ENCODE data around the gene MEP1B. TPM values are rescaled to one million over a fixed set of nuclear protein-coding genes. Genes with fewer than 3 reads are reported as not detected.

The MEP1B gene
- total RNA-seq, 4 donors from 2014 or later: 0.23 TPM; not detected in 3

DNA sequence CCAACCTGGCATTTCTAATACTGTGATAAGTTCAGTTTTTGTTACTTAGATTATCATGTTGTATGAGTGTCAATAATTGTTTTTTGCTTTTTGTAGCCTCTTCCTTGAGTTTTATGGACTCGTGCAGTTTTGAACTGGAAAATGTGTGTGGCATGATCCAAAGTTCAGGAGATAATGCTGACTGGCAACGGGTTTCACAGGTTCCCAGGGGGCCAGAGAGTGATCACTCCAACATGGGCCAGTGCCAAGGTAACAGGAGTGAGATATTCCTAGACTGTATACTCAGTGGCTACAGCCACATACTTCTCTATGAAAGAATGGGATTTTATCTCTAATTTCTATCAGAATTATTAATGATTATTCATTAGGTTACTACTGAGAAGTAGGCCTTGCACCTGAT lies 18.2 kb downstream of the MEP1B start:
- H3K27ac ChIP-seq (replicated peaks in 1 of 4): no peak overlapping the region
- no peaks in the 10 kb centered on the region for H3K27me3 ChIP-seq
- no peaks in the 10 kb centered on the region for H3K4me1 ChIP-seq
- 61% methylated on average over 2 of the region's 2 CpGs for WGBS
- H3K9me3 ChIP-seq: no peaks in the 10 kb centered on the region
- DNase-seq (ENCODE audit: extremely low spot score): no peak
- no peak overlapping the region for H3K4me3 ChIP-seq
- intact Hi-C loops (cut with DNase I): no loop called here
- H3K36me3 ChIP-seq: no peaks in the 10 kb centered on the region
- TF ChIP-seq, protein P1, sequence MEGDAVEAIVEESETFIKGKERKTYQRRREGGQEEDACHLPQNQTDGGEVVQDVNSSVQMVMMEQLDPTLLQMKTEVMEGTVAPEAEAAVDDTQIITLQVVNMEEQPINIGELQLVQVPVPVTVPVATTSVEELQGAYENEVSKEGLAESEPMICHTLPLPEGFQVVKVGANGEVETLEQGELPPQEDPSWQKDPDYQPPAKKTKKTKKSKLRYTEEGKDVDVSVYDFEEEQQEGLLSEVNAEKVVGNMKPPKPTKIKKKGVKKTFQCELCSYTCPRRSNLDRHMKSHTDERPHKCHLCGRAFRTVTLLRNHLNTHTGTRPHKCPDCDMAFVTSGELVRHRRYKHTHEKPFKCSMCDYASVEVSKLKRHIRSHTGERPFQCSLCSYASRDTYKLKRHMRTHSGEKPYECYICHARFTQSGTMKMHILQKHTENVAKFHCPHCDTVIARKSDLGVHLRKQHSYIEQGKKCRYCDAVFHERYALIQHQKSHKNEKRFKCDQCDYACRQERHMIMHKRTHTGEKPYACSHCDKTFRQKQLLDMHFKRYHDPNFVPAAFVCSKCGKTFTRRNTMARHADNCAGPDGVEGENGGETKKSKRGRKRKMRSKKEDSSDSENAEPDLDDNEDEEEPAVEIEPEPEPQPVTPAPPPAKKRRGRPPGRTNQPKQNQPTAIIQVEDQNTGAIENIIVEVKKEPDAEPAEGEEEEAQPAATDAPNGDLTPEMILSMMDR (IDR thresholded peaks at IDR 0.05): no peak
- TF ChIP-seq EP300 (IDR thresholded peaks at IDR 0.05): no peak
- no peak for TF ChIP-seq POLR2AphosphoS5 (IDR thresholded peaks at IDR 0.05)
- no peak for TF ChIP-seq POLR2A (IDR thresholded peaks at IDR 0.05; ENCODE audit: low read depth)

DNA sequence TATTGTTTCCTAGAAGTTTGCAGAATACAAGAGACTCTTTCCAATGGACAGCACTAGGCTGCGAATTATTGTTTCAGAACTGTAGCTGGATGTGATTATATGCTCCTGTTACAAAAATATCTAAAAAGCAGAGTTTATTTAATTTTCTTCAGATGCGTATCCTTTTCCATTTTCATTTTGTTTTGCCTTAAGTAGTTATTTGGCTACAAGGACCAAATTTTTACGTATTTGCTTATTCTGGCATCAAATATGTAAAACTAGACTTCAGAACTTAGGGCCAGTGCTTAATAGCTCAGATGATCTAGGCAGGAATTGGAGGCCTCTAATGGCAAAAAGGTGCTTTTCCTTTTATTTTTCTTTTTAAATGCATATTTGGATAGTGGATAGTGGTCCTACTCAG lies 18.7 kb downstream of the MEP1B start:
- Histone ChIP-seq H3K36me3 (no peaks in the 10 kb centered on the region), H3K9me3 (no peaks in the 10 kb centered on the region), H3K27ac (replicated peaks in 1 of 4) (no peak overlapping the region), H3K27me3 (no peaks in the 10 kb centered on the region), H3K4me3 (no peak overlapping the region), H3K4me1 (no peaks in the 10 kb centered on the region)
- intact Hi-C loops (cut with DNase I): no loop called here
- 84% methylated on average over 3 of the region's 3 CpGs for WGBS
- no peak for DNase-seq (ENCODE audit: extremely low spot score)
- no peak for TF ChIP-seq EP300 (IDR thresholded peaks at IDR 0.05)
- TF ChIP-seq, protein P1 (IDR thresholded peaks at IDR 0.05): no peak
- TF ChIP-seq POLR2AphosphoS5 (IDR thresholded peaks at IDR 0.05): no peak
- TF ChIP-seq POLR2A (IDR thresholded peaks at IDR 0.05; ENCODE audit: low read depth): no peak

DNA sequence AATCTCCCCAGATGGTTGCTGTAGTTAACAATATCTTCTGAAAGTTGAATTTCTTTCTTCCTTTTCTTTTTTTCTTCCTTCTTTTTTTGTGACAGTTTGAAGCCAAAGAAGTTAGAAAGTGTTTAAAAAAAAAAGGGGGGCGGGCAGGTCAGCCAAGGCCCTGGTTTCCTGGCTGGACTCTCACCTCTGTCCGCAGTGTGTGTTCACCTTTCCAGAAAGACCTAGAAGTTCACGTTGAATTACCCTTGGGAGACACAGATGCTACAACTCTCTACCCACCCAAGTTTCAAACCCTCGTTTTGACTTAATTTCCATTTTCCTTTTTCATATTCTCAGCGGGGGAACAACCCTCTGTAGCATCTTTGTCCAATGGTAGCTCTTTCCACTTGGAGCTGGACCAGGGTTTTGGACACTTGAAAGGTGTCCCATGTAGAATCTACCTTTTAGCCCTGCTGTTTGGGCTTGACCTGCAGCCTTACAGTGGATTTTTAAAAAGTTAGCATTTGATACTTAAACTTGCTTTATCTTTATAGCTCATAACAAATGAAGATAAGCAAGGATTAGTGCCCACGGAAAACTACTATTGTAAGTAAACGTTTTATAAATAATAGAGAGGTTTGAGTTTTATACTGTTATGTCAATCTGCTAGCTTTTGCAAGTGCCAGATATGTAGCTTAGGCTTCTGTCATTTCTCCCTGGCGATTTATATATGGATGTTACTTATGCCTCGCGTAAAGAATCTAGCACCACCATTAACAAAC lies 20.0 kb downstream of the MEP1B start:
- H3K36me3 ChIP-seq: no peaks in the 10 kb centered on the region
- no peaks in the 10 kb centered on the region for H3K9me3 ChIP-seq
- no peaks in the 10 kb centered on the region for H3K27me3 ChIP-seq
- no peak overlapping the region for H3K27ac ChIP-seq (replicated peaks in 1 of 4)
- H3K4me3 ChIP-seq: no peak overlapping the region
- intact Hi-C loops (cut with DNase I): no loop called here
- H3K4me1 ChIP-seq: no peaks in the 10 kb centered on the region
- TF ChIP-seq, protein P1 (IDR thresholded peaks at IDR 0.05): no peak
- no peak for TF ChIP-seq POLR2AphosphoS5 (IDR thresholded peaks at IDR 0.05)
- TF ChIP-seq EP300 (IDR thresholded peaks at IDR 0.05): no peak
- TF ChIP-seq POLR2A (IDR thresholded peaks at IDR 0.05; ENCODE audit: low read depth): no peak
- WGBS: 88% methylated on average over 10 of the region's 10 CpGs
- DNase-seq (ENCODE audit: extremely low spot score): no peak

DNA sequence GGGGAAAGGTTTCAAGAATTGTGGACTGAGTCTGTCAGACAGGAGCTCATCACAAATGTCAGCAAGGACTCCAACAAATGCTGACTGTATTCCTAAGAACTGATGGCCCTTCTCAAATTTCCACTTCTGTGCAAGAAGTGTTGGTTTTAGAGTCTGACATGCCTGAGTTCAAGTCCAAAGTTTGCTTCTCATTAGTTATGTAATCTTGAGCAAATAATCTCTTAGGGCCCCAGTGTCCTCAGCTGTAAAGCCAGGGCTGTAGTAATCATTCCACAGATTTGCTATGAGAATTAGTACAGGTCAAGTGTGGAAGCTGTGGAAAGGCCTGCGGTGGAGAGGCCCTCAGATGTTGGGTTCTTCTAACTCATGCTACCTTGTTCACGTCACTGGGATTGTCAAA lies 23.9 kb downstream of the MEP1B start:
- no peaks in the 10 kb centered on the region for H3K27me3 ChIP-seq
- no peak overlapping the region for H3K4me3 ChIP-seq
- no peak for DNase-seq (ENCODE audit: extremely low spot score)
- no peaks in the 10 kb centered on the region for H3K4me1 ChIP-seq
- no peaks in the 10 kb centered on the region for H3K36me3 ChIP-seq
- no peak overlapping the region for H3K27ac ChIP-seq (replicated peaks in 1 of 4)
- no peaks in the 10 kb centered on the region for H3K9me3 ChIP-seq
- intact Hi-C loops (cut with DNase I): no loop called here
- WGBS: 92% methylated on average over 2 of the region's 2 CpGs
- TF ChIP-seq POLR2AphosphoS5 (IDR thresholded peaks at IDR 0.05) (no peak), POLR2A (IDR thresholded peaks at IDR 0.05; ENCODE audit: low read depth) (no peak), EP300 (IDR thresholded peaks at IDR 0.05) (no peak)
- TF ChIP-seq, protein P1 (IDR thresholded peaks at IDR 0.05): no peak

DNA sequence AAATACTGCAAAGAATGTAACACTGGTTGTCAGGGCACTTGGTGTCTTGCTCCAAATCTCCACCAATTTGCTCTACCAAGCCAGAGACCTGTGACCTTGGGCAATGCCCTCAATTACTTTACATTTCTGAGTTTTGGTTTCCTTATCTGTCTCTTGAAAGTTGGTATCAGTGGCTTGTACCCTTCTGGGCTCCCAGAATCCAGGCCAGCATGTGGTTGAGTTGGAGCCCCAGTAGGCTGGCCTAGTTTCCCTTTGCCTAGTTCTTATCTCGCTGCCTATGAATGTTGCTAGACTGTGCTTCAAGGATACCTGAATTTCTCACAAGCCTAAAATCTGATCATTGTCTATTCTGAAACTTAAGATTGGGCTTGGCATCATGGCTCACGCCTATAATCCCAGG lies 26.6 kb downstream of the MEP1B start:
- no peaks in the 10 kb centered on the region for H3K9me3 ChIP-seq
- no peaks in the 10 kb centered on the region for H3K27me3 ChIP-seq
- 88% methylated on average over 2 of the region's 2 CpGs for WGBS
- intact Hi-C loops (cut with DNase I): no loop called here
- no peaks in the 10 kb centered on the region for H3K36me3 ChIP-seq
- DNase-seq (ENCODE audit: extremely low spot score): no peak
- H3K4me3 ChIP-seq: no peak overlapping the region
- no peak overlapping the region for H3K27ac ChIP-seq (replicated peaks in 1 of 4)
- no peaks in the 10 kb centered on the region for H3K4me1 ChIP-seq
- no peak for TF ChIP-seq POLR2AphosphoS5 (IDR thresholded peaks at IDR 0.05)
- TF ChIP-seq, protein P1 (IDR thresholded peaks at IDR 0.05): no peak
- no peak for TF ChIP-seq EP300 (IDR thresholded peaks at IDR 0.05)

Data from esophagus muscularis mucosa (tissue), 4 donors.